Colonic mucosa (tissue), 4 donors: ENCODE results near the gene NCBP2. TPM values are rescaled to one million over a fixed set of nuclear protein-coding genes. Genes with fewer than 3 reads are reported as not detected.
A peak's percentile ranks its signal among the peaks of the same experiment; 100 is the strongest.
"Not testable (repeated sequence)": the region's sequence is repeated elsewhere in the genome, so short reads cannot be mapped to it uniquely, and the experiment has no call there.

Source experiments
- DNase-seq: peaks from one replicate; pipeline ENCODE4 v3.0.0-alpha.2; 2020
- H3K27ac ChIP-seq: fragments of 200-600 bp; one replicate; pipeline ENCODE4 v1.8.0; 2021
- H3K27me3 ChIP-seq: fragments of 200-600 bp; one replicate; pipeline ENCODE4 v1.8.0; 2021
- H3K36me3 ChIP-seq: fragments of 200-600 bp; one replicate; pipeline ENCODE4 v1.8.0; 2021
- H3K4me1 ChIP-seq: fragments of 200-600 bp; one replicate; pipeline ENCODE4 v1.8.0; 2021; ENCODE audit warnings: mild to moderate bottlenecking
- H3K4me3 ChIP-seq: fragments of 200-600 bp; one replicate; pipeline ENCODE4 v1.8.0; 2021
- H3K9ac ChIP-seq, 2 donors: one replicate each; pipeline ENCODE4 v1.7.0; 2013; ENCODE audit warnings: control low read depth in 2 of 2, low read depth in 2 of 2, low read length in 2 of 2
- H3K9me3 ChIP-seq: fragments of 200-600 bp; one replicate; pipeline ENCODE4 v1.8.0; 2021
- CTCF ChIP-seq: fragments of 200-600 bp; IDR thresholded peaks from one replicate; pipeline ENCODE4 v1.8.0; 2022; ENCODE audit warnings: antibody characterized with exemption, mild to moderate bottlenecking
- intact Hi-C: fragments of 100-400 bp; cut with DNase I; formaldehyde crosslinking; loops from one replicate; pipeline ENCODE4 v1.14.1; 2022
- total RNA-seq, 2 donors: library from RNA; stranded (reverse); fragmentation: NEBNext Ultra II Directional in 1 of 2; extraction: Animal tissue kit (Norgen Biotek cat#: 25700) in 1 of 2; gene quantifications; one replicate each; pipeline ENCODE4 v1.2.1, GENCODE V29; 2021
- donor health status: healthy.
- donor health status: DM: no; HTN: no; CAD: no.
- donor health status: DM: no; HTN: no; CAD: no.

NCBP2 gene
- total RNA-seq, 2 donors from 2014 or later = 61.8 to 92.8 TPM

GRCh38 chr3:196949285-196949619 is 6.9 kb upstream of the NCBP2 start:
- H3K36me3 ChIP-seq = no peaks in the 10 kb centered on the region
- H3K4me1 ChIP-seq = no peaks in the 10 kb centered on the region

GRCh38 chr3:196948442-196949284 is 6.3 kb upstream of the NCBP2 start:
- Histone ChIP-seq H3K4me3 (no peak overlapping the region), H3K9me3 (no peaks in the 10 kb centered on the region), H3K4me1 (peaks cover 3% of the 10 kb centered on the region), H3K27me3 (no peaks in the 10 kb centered on the region), H3K9ac (no peak overlapping the region), H3K36me3 (no peaks in the 10 kb centered on the region), H3K27ac (no peak overlapping the region)
- no peak for DNase-seq
- intact Hi-C loops = no loop called here
- TF ChIP-seq CTCF = no peak

More at GRCh38 chr3:196949285-196949619, 6.9 kb upstream of the NCBP2 start:
- intact Hi-C loops = no loop called here
- Histone ChIP-seq H3K27me3 (no peaks in the 10 kb centered on the region), H3K9me3 (no peaks in the 10 kb centered on the region), H3K9ac (no peak overlapping the region), H3K27ac (no peak overlapping the region), H3K4me3 (no peak overlapping the region)
- no peak for TF ChIP-seq CTCF
- no peak for DNase-seq

GRCh38 chr3:196947860-196948441 is 5.6 kb upstream of the NCBP2 start:
- H3K27ac ChIP-seq = no peak overlapping the region
- no peaks in the 10 kb centered on the region for H3K27me3 ChIP-seq
- DNase-seq = no peak
- intact Hi-C loops = no loop called here
- no peaks in the 10 kb centered on the region for H3K36me3 ChIP-seq
- H3K9me3 ChIP-seq = no peaks in the 10 kb centered on the region
- TF ChIP-seq CTCF = no peak
- no peak overlapping the region for H3K9ac ChIP-seq
- peaks cover 8% of the 10 kb centered on the region for H3K4me1 ChIP-seq
- H3K4me3 ChIP-seq = no peak overlapping the region

DNA sequence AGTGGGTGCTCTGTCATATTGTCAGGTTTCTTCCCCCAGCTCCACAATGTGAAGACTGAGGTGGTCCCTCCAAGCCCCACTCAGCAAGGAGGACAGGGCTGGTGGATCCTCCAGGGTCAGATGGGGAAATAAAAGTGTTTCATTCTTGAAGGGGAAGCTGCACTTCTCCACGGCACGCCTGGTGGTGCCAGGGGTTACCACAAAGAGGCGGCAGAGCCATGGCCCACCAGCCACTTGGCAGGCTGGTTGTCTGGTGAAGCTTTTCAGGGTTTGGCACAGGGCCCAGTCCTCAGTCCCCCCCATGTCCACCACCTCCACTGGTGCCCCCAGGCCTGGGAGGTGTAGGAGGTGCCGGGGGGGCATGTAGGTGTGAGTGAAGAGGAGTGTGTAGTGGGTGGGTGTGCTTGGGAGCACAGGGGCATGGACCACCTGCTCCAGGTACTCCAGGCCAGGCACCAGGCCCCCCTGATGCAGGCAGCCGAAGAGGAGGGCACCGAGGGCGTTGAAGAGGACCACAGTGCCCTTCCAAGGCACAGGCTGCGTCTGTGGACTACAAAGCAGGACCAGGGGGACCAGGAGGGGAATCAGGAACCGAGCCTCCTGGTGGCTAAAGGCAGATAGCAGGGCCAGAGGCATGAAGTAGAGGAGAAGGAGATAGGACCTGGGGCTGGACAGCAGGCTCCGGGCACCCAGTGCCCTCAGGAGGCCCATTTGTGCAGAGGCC is 5.0 kb upstream of the NCBP2 start:
- Histone ChIP-seq H3K9ac (no peak overlapping the region), H3K27me3 (no peaks in the 10 kb centered on the region), H3K4me1 (peaks cover 8% of the 10 kb centered on the region), H3K36me3 (no peaks in the 10 kb centered on the region), H3K9me3 (no peaks in the 10 kb centered on the region), H3K27ac (no peak overlapping the region), H3K4me3 (no peak overlapping the region)
- intact Hi-C loops = no loop called here
- TF ChIP-seq CTCF = no peak
- no peak for DNase-seq

DNA sequence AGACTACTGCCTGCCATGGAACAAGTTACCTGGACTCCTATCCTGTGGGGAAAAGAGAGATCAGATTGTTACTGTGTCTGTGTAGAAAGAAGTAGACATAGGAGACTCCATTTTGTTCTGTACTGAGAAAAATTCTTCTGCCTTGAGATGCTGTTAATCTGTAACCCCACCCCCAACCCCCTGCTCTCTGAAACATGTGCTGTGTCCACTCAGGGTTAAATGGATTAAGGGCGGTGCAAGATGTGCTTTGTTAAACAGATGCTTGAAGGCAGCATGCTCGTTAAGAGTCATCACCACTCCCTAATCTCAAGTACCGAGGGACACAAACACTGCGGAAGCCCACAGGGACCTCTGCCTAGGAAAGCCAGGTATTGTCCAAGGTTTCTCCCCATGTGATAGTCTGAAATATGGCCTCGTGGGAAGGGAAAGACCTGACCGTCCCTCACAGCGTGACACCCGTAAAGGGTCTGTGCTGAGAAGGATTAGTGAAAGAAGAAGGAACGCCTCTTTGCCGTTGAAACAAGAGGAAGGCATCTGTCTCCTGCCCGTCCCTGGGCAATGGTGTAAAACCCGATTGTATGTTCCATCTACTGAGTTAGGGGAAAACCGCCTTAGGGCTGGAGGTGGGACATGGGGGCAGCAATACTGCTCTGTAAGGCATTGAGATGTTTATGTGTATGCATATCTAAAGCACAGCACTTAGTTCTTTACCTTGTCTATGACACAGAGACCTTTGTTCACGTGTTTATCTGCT is 1.9 kb upstream of the NCBP2 start:
- H3K36me3 ChIP-seq, H3K4me3 ChIP-seq, DNase-seq, H3K4me1 ChIP-seq, H3K9ac ChIP-seq, intact Hi-C loops, H3K27me3 ChIP-seq, H3K9me3 ChIP-seq: not testable (repeated sequence)
- peak overlapping the region; percentile 97 for H3K27ac ChIP-seq
